ENCODE measurements around the gene PRKCA. TPM values are rescaled to one million over a fixed set of nuclear protein-coding genes. Genes with fewer than 3 reads are reported as not detected.

PRKCA gene
- total RNA-seq, 2 experiments from 2014 or later, result 84.4 to 87.9 TPM

DNA sequence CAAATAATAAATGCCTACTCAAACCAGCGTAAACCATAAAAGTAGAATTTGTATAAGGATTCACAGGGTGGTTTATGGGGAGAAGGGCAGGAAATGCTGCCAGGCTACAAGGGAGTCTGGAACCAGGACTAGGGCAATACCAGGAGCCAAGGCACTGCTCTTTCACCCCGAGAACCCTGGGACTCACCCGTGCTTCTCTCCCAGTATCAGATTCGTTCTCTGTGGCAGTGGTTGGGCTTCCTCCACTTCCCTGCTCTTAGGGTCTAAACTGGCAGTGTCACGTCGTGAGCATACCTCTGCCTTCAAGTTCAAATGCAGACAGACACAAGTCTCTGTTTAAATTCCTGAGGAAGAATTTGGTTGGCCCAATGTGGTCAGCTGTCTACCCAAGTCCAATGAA, 49.3 kb downstream of the PRKCA start:
- TF ChIP-seq, protein P1, sequence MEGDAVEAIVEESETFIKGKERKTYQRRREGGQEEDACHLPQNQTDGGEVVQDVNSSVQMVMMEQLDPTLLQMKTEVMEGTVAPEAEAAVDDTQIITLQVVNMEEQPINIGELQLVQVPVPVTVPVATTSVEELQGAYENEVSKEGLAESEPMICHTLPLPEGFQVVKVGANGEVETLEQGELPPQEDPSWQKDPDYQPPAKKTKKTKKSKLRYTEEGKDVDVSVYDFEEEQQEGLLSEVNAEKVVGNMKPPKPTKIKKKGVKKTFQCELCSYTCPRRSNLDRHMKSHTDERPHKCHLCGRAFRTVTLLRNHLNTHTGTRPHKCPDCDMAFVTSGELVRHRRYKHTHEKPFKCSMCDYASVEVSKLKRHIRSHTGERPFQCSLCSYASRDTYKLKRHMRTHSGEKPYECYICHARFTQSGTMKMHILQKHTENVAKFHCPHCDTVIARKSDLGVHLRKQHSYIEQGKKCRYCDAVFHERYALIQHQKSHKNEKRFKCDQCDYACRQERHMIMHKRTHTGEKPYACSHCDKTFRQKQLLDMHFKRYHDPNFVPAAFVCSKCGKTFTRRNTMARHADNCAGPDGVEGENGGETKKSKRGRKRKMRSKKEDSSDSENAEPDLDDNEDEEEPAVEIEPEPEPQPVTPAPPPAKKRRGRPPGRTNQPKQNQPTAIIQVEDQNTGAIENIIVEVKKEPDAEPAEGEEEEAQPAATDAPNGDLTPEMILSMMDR (IDR thresholded peaks at IDR 0.05), result no peak
- ChIA-PET CTCF (interaction anchor here (0.9 to 1.2 kb wide), 2 partner anchors 36 to 217 kb away, joined by 3 read pairs; no protein-coding TSS in a partner anchor), POLR2A (interaction anchor here (2.0 kb wide), 1 partner anchor 14 kb away, joined by 4 read pairs; no protein-coding TSS in a partner anchor)
- Mint-ChIP-seq H3K4me1 (ENCODE audit: low read depth) (peaks cover 80% of the 10 kb centered on the region), H3K4me3 (no peak overlapping the region), H3K27ac (no peak overlapping the region), H3K27me3 (no peaks in the 10 kb centered on the region), H3K36me3 (ENCODE audit: low read depth) (peaks cover 23% of the 10 kb centered on the region), H3K9me3 (no peaks in the 10 kb centered on the region)
- intact Hi-C loops (cut with micrococcal nuclease), result no loop called here
- DNase-seq (no peak), ATAC-seq (no peak)

DNA sequence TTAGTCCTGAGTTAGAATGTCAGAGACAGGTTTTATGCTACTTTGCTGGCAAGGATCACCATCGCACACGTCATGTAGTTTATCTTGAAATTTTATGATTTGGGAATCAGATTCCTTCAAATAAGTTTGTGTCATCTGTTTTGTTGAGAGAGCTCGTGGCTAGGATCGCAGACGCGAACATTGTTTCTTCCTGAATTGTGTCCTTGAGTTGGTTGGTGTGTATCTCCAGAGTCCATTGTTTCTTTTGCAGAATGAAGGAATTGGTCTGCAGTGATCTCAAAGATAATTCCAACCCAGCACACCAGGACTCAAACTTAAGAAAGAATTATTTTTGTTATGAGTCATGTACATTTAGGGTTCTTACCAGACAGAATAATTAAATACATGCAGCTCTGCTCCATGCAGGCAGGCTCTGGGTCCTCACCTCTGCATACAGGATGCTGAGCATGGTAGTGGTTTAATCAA, 51.6 kb downstream of the PRKCA start:
- ChIA-PET CTCF (interaction anchor here (0.9 to 1.3 kb wide), 2 partner anchors 9 to 50 kb away, joined by 4 read pairs; no protein-coding TSS in a partner anchor), POLR2A (interaction anchor here (0.7 to 1.4 kb wide), 3 partner anchors 15 to 38 kb away, joined by 3 to 4 read pairs (median 4); no protein-coding TSS in a partner anchor)
- H3K9me3 Mint-ChIP-seq, result no peaks in the 10 kb centered on the region
- TF ChIP-seq, protein P1 (IDR thresholded peaks at IDR 0.05), result no peak
- peaks cover 80% of the 10 kb centered on the region for H3K4me1 Mint-ChIP-seq (ENCODE audit: low read depth)
- no peaks in the 10 kb centered on the region for H3K27me3 Mint-ChIP-seq
- ATAC-seq (peak; percentile 37), DNase-seq (peak; percentile 22)
- H3K36me3 Mint-ChIP-seq (ENCODE audit: low read depth), result peaks cover 26% of the 10 kb centered on the region
- no peak overlapping the region for H3K4me3 Mint-ChIP-seq
- intact Hi-C loops (cut with micrococcal nuclease), result no loop called here
- no peak overlapping the region for H3K27ac Mint-ChIP-seq

GRCh38 chr17:66354472-66354871, 52.1 kb downstream of the PRKCA start:
- ATAC-seq (no peak), DNase-seq (no peak)
- ChIA-PET CTCF (interaction anchor here (1.3 kb wide), 1 partner anchor 50 kb away, joined by 4 read pairs; no protein-coding TSS in a partner anchor), POLR2A (interaction anchor here (0.7 kb wide), 1 partner anchor 14 kb away, joined by 3 read pairs; no protein-coding TSS in a partner anchor)
- H3K4me3 Mint-ChIP-seq, result no peak overlapping the region
- intact Hi-C loops (cut with micrococcal nuclease), result no loop called here
- TF ChIP-seq, protein P1 (IDR thresholded peaks at IDR 0.05), result no peak
- H3K4me1 Mint-ChIP-seq (ENCODE audit: low read depth), result peaks cover 79% of the 10 kb centered on the region
- peaks cover 26% of the 10 kb centered on the region for H3K36me3 Mint-ChIP-seq (ENCODE audit: low read depth)
- H3K27ac Mint-ChIP-seq, result no peak overlapping the region
- no peaks in the 10 kb centered on the region for H3K27me3 Mint-ChIP-seq
- H3K9me3 Mint-ChIP-seq, result no peaks in the 10 kb centered on the region

DNA sequence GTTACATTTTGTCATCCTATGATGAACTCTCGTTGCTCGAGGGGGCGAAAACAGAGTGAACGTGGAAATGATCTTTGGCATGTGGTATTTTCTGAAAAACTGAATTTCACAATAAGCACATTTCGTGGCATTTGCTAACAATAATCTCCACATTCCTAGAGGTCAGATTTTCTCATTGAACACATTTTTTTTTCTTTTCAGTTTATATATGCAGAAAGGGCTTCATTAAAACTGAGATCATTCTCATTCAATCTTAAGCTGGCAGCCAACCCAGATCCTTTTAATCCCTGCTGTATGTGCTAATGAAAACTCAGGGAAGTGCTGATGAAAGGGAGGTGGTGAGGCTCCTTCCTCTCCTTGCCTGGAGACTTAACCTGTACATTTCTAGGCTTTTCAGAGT, 52.6 kb downstream of the PRKCA start:
- peaks cover 26% of the 10 kb centered on the region for H3K36me3 Mint-ChIP-seq (ENCODE audit: low read depth)

DNA sequence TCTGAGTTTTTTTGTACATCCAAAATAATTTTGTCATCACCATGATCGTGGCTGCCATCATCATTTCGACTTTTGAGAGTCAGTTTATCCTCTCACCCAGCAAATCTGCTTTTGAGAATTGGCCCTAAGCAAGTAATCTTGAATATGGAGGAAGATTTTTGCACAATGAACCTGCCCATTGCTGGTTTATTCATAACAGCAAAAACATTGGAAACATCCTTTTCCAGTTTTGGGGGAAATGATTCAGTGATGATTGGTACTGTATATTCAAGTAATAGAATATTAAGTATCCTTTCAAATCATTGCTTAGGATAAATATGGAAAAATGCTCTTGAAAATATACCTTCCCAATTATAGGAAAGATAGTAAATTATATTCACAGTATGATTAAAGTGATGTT, 53.1 kb downstream of the PRKCA start:
- POLR2A ChIA-PET, result no interaction called here
- DNase-seq, result no peak

More for the DNA sequence above, 52.6 kb downstream of the PRKCA start:
- Mint-ChIP-seq H3K27ac (no peak overlapping the region), H3K27me3 (no peaks in the 10 kb centered on the region), H3K4me1 (ENCODE audit: low read depth) (peaks cover 74% of the 10 kb centered on the region), H3K4me3 (no peak overlapping the region), H3K9me3 (no peaks in the 10 kb centered on the region)
- ATAC-seq, result no peak
- TF ChIP-seq, protein P1 (IDR thresholded peaks at IDR 0.05), result no peak
- intact Hi-C loops (cut with micrococcal nuclease), result no loop called here
- POLR2A ChIA-PET, result no interaction called here
- CTCF ChIA-PET, result interaction anchor here (1.3 kb wide), 1 partner anchor 51 kb away, joined by 4 read pairs; no protein-coding TSS in a partner anchor
- DNase-seq, result no peak

More for the DNA sequence above, 53.1 kb downstream of the PRKCA start:
- no peak overlapping the region for H3K4me3 Mint-ChIP-seq
- no peaks in the 10 kb centered on the region for H3K27me3 Mint-ChIP-seq
- peaks cover 74% of the 10 kb centered on the region for H3K4me1 Mint-ChIP-seq (ENCODE audit: low read depth)
- H3K27ac Mint-ChIP-seq, result no peak overlapping the region
- ATAC-seq, result no peak
- TF ChIP-seq, protein P1 (IDR thresholded peaks at IDR 0.05), result no peak
- CTCF ChIA-PET, result no interaction called here
- H3K36me3 Mint-ChIP-seq (ENCODE audit: low read depth), result peaks cover 28% of the 10 kb centered on the region
- H3K9me3 Mint-ChIP-seq, result no peaks in the 10 kb centered on the region
- intact Hi-C loops (cut with micrococcal nuclease), result no loop called here
